ENCODE results near the gene GALR2.
"Not testable (repeated sequence)": the region's sequence is repeated elsewhere in the genome, so short reads cannot be mapped to it uniquely, and the experiment has no call there.

GALR2 gene, protein sequence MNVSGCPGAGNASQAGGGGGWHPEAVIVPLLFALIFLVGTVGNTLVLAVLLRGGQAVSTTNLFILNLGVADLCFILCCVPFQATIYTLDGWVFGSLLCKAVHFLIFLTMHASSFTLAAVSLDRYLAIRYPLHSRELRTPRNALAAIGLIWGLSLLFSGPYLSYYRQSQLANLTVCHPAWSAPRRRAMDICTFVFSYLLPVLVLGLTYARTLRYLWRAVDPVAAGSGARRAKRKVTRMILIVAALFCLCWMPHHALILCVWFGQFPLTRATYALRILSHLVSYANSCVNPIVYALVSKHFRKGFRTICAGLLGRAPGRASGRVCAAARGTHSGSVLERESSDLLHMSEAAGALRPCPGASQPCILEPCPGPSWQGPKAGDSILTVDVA

DNA sequence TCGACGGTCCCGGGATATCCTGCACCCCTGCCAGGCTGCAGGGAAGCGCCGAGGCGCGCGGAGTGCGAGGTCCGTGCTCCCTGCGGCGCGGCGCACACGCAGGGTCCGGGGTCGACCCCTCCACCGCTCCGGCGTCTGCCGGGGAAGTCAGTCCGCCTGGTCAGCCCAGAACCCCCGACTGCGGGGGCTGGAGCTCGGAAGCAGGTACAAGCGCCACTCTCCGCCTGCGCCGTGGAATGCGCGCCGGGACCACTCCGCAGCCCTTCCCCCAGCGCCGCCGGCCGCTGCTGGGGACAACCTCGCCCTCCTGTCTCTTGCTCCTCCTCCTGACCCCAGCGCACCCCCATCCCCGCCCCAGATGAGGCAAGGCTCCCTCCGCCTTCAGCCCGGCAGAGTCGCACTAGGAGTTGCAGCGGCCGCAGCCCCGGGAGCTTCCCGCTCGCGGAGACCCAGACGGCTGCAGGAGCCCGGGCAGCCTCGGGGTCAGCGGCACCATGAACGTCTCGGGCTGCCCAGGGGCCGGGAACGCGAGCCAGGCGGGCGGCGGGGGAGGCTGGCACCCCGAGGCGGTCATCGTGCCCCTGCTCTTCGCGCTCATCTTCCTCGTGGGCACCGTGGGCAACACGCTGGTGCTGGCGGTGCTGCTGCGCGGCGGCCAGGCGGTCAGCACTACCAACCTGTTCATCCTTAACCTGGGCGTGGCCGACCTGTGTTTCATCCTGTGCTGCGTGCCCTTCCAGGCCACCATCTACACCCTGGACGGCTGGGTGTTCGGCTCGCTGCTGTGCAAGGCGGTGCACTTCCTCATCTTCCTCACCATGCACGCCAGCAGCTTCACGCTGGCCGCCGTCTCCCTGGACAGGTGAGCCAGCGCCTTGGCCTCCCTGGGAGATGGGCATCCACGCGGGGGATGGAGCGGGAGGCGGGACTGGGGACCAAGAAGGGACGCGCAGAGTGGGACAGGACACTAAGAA, at the start of gene GALR2:
TSS of gene GALR2 (plus strand) at position 392 of the 974 bp plus-strand sequence. CDS start at position 495, 103 bp downstream.
- DNase-seq (ENCODE audit: low read depth): no peak

DNA sequence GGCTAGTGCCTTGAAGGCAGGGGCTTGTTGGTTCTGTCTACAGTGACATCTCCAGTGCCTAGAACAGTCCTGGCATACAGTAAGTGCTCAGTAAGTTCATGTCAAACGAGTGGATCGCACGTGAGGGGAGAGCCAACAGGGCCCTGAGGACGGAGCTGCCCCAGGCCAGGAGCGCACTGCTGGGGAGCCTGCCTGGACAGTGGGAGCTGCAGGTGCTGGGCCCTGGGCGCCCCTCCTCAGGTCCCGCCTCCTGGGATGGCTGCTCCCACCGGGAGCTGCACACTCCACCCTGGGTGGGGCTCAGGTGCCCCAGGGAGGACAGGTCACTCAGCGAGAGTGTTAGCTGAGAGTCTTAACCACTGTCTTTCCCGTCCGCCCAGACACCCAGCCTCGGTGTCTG, 49.3 kb upstream of the GALR2 start:
- no peak for DNase-seq (ENCODE audit: low read depth)

DNA sequence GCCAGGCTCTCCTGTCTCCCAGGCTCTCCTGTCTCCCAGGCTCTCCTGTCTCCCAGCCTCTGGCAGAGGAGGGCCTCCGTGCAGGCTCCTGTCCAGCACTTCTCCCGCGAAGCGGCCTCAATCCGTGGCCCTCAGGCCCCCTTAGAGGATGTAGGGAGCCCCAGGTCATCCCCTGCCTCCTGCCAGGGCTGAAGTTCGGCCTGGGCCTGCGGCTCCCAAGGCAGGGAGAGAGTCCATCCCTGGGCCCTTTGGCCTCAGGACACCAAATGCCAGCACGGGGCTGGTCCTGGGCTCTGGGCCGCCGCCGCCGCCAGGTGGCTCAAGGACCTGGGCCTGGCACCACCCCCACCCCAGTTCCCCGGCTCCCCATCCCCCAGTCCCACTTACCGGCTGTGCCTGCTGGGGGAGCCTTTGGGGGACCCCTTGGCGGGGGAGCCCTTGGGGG, 47.8 kb upstream of the GALR2 start:
- DNase-seq (ENCODE audit: low read depth): no peak

DNA sequence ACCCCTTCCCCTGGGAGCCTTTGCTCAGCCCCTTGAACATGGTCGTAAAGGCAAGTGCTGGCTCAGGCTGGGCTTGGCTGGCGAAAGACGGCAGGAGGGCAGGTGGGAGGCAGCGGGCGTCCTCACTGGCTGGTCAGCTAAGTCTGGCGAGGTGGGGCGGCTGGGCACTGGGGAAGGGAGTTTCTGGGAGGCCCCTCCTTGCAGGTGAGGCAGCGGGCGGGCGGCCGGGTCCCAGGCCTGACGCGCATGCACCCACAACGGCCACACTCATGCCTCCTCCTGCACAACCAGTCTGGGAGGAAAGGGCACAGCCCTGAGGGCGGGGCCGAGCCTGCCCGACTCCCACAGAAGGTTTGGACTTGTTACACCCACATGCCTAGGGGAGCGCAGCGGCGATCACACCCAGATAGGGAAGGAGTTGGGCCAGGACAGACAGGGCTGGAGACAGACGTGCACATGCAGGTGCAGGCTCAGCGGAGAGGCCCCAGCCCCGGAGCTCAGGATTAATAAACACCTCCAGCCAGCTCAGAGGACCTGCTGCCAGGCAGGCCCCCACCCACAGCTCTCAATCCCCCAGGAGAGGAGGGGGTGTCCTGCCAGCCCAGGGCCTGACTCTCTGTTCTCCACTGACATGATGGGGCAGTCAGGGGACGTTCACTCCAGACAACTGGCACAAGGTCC, 47.3 kb upstream of the GALR2 start, which contains the start of gene EVPL:
TSS of gene EVPL (minus strand) at position 148 of the 681 bp plus-strand sequence. CDS start at position 40, 108 bp downstream.
- no peak for DNase-seq (ENCODE audit: low read depth)

DNA sequence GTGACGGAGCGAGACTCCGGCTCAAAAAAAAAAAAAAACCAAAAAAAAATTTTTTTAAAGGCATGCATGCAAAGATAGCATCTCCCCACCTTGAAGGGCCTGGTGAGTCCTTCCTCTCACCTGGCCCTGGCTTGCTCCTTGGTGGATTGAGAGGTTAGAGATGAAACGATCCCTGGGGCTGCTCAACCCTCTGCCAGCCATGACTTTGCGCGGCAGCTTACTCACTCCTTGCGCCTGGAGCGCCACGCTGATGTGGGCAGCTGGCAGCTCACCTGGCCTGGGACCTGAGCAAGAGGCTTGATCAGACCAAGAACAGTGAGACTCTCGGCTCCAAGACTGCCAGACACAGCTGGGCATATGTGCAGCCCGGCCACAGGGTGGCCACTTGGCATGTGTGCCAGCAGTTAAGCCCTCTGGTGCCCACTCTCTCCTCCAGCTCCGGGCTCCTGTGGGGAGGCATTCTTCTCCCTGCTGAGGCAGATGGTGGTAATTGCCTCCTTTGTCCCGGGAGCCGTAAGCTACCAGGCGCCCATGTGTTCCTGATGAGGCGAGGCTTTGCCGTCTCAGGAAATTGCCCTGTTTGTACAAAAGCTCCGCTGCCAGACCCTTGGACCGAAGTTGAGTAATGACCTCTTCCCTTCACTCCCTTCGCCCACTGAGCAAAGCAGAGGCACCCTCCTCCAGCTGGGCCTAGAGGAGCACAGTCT, 42.4 kb upstream of the GALR2 start:
- no peak for DNase-seq (ENCODE audit: low read depth)

DNA sequence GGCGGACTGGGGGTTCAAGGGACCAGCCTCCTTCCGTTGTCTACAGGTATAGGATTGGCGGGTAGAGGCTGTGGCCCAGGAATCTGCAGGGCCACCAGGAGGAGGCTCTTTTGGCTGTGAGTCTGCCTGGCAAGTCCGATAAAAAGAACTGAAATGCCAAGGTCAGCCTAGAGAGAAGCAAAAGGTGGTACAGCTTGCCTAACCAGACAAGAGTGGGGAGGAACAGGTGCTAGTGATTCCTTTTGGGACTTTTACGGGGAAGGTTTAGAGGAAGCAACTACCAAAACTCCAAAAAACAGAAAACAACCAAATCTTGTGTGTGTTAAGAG, 41.8 kb upstream of the GALR2 start:
- no peak for DNase-seq (ENCODE audit: low read depth)

DNA sequence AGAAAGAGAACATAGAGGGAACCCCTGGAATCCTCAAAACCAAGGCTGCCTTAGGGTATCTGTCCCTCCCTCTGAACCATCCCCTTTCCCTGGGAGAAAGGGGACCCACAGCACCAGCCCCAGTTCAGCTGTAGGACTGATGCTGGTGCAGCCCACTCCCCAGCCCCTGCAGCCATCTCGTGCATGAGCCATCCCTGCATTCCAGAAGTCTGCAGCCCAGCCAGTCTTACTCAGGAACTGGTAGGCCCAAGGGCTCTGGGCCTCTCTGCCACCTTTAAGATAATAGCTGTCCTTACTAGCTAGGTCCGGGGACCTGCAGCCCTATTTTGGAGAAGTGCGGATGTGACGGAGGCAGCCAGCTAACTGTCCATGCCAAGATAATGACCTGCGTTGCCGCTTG, 41.4 kb upstream of the GALR2 start:
- no peak for DNase-seq (ENCODE audit: low read depth)

DNA sequence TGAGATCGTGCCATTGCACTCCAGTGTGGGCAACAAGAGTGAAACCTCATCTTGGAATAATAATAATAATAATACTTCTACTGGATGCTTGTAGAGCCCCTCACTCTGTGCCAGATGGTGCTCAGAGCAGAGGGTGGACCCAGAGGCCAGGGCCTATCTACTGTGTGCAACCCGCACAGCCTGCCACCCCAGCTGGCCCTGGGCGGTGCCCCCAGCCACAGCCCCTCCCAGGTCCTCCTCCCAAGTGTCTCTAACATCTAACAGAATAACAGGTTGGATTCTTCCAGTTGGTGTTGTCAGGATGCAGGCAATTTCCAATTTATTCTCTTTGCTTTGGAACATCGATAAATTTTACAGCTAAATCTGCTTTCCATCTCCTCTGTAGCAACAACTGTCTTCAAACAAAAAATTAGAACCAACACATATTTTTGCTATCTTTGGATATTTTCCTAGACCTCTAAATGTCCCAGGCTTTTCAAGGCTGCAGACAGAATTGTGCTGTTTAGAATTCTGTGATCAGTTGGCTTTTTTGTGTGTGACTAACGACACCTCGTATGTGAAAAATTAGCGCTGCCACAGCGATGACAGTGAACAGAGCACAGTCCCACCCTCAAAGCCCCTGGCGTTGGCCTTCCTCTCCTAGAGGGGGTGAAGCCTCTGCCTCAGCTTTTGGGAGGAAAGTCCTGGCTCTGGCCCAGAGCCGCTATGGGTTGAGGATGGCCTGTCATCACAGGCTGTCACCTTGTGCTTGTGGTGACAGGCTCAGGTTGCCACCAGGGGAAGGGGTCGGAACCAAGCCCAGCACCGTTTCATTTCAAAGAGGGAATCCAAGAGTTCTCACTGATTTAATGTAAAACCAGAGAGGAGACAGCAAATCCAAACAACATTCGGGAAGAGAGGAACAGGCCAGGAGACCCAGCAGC, 39.9 kb upstream of the GALR2 start:
- DNase-seq (ENCODE audit: low read depth): no peak

DNA sequence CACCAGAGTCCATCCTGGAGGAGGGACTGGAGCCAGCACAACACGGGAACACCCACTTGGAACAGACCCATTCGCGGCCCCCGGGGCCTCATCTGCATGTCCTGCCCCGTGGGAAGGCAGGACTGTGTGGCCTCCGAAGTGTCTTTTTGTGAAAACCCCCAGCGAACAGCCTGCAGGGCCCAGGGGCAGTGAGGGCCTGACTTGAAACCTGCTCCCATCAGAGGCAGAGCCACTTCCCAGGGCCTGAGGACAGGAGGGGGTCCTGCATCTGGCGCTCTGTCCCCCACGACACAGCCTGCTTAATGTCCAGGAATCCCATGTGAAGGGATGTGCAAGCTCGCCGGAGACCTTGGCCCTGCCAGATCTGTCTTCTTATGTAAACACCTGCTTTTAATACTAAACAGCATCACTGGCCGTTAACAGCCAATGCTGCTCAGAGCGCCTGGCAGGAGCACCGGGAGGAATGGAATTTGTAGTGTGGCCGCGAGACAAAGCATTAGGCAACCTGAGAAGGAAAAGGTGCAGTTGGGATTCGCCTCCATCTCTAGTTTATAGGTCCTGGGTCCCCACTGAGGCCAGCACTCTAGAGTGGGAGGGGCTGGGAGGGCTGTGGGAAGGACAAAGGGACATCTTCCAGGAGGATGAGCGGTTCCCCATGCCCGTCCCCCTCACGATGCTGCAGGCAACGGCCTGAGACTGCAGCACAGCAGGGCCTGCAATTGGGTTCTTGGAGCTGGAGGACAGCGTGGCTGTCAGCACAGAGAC, 37.9 kb upstream of the GALR2 start:
- no peak for DNase-seq (ENCODE audit: low read depth)

DNA sequence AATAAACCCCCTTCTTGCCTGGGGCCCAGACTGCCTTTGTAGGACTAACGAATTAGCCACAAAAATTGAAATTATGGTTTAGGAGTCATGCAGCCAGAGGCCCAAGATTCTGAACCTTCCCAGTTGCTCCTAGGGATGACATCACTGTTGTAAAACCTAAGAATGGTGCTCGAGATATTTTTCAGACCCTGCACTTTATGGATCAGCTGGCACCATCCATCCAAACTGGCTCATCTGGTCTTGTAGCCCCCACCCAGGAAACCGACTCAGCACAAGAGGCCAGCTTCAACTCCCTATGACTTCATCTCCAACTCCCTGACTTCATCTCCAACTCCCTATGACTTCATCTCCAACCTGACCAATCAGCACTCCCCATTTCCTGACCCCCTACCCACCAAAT, 36.5 kb upstream of the GALR2 start:
- DNase-seq (ENCODE audit: low read depth): no peak

DNA sequence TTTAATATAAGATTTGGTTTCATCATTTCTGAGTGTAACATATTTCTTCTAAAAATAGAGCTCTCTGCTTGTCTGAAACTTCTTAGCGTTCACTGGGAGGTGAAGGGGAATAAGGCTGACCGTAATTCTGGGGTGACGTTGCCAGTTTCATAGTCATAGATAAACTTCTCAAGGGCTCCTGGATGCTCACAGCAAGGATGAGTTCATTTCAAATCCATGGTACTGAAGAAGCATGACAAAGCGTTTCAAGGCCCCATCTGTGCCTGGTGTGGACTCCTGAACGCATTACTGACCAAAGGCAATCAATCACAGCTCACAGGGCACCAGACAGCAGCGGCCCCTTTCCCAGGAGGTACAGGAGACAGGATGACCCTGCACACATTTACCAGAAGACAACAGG, 35.5 kb upstream of the GALR2 start:
- DNase-seq (ENCODE audit: low read depth): no peak

DNA sequence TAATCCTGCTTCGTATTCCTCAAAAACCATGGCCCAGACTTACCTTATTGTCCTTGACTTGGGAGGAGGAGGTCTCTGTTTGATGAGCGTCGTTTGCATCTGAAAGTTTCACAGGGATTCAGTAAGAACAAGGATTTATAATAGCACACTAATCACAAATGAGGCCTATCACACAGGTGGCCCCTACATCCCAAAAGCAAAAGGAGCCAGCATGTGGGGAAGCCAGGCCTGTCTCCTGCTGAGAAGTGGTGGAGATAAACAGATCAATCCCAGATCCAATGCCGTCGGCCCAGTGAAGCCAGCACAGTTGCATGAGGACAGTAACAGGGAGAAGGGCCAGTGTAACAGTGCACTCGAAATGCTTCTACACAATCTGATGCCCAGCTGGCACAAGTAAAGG, 34.2 kb upstream of the GALR2 start:
- no peak for DNase-seq (ENCODE audit: low read depth)

DNA sequence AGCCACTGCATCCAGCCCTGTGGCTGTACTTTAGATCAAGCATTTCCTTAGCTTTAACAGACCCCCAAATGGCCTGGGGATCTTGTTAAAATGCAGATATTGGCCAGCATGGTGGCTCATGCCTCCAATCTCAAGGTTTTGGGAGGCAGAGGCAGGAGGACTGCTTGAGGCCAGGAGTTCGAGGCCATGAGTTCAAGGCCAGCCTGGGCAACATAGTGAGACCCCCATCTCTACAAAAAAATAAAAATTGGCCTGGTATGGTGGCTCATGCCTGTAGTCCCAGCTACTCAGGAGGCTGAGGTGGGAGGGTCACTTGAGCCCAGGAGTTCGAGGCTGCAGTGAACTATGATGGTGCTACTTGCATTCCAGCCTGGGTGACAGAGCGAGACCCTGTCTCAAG, 31.7 kb upstream of the GALR2 start:
- DNase-seq (ENCODE audit: low read depth): not testable (repeated sequence)

DNA sequence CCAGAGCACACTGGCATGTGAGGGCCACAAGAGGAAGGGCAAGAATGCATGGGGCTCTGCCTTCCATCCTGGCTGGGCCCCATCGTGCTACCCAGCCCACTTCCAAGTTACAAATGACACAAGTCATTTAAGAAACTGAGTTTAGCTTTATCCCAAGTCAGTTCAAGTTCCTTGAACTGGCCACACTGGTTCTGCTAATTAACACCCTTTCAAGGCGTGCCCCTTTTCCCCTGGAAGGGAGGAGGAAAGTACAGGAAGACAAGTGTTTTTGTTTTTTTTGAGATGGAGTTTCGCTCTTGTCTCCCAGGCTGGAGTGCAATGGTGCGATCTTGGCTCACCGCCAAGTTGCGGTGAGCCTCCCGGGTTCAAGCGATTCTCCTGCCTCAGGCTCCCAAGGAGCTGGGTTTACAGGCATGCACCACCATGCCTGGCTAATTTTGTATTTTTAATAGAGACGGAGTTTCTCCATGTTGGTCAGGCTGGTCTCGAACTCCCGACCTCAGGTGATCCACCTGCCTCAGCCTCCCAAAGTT, 30.0 kb upstream of the GALR2 start:
- DNase-seq (ENCODE audit: low read depth): not testable (repeated sequence)

DNA sequence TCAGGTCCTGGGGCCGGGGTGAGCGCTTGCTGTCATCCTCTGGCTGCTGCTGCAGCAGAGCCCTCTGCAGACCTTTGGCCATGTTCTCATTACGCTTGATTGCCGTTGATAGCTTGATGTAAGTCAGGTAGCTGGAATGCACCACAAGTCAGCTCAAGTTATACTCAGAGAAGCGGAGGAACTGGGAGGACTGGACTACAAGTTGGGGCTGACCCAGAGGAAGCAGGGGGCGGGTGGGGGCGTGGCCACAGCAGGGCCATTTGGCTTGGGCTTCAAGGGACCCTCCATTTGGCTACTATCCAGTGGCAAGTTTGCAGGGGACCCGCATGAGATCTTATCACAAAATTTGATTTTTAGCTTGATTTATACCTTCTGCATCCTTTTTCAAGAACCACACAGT, 28.5 kb upstream of the GALR2 start:
- DNase-seq (ENCODE audit: low read depth): no peak

DNA sequence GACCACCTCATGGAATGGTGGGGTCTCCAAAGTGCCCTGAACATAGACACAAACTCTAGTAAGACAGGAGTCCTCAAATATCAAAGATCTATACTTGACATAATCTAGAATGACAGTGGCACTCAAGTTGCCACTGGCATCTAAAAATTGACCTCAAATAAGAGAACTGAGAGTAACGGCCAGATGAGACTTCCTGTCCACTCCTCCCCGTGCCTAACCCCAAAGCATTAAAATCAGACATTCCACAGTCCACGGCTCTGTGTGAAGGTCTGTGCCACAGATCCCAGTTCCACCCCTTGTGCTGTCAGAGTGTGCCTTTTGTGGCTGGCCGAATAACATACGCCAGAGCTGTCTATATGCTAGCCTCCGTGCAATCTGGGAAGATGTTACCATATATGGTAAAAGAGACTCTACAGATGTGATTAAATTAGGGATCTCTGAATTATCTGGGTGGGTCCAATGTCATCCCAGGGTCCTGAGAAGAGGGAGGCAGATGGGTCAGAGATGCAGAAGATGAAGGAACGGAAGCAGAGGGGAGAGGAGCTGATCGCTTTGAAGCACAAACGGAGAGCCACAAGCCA, 26.5 kb upstream of the GALR2 start:
- DNase-seq (ENCODE audit: low read depth): no peak

DNA sequence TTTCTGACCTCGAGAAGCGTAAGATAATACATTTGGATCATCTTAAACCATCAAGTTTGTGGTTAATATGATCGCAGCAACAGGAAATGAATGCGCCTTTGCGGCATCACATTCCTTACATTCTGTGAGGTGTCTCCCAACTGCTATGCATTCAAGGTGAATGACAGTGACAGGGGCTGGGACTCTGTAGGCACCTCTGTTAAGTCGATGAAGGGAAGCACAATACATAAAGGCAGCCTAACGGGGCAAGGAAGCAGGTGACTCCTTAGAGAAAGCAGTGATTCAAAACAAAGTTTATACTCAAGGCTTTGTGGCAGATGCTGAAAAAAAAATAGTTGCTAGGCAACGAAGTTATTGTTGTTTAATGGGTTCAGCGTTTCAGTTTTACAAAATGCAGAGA, 25.9 kb upstream of the GALR2 start:
- DNase-seq (ENCODE audit: low read depth): no peak

DNA sequence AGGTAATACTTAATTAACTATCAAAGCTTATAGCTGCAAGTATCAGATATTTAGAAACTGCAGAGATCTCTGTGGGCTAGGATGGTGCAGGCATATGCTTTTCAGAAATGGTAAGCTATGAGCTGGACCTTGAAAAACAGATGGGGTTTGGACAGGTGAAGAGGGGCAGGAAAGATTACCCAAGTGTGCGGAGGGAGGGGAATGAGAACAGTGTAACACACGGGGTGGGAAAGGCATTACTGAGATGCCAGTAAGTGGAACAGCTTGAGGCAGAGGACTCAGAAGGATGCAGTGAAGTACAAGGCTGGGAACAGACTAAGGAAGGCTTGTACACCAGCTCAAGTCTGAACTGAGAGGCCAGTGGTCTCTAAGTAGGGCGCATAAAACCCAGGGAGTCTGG, 25.3 kb upstream of the GALR2 start:
- DNase-seq (ENCODE audit: low read depth): no peak

DNA sequence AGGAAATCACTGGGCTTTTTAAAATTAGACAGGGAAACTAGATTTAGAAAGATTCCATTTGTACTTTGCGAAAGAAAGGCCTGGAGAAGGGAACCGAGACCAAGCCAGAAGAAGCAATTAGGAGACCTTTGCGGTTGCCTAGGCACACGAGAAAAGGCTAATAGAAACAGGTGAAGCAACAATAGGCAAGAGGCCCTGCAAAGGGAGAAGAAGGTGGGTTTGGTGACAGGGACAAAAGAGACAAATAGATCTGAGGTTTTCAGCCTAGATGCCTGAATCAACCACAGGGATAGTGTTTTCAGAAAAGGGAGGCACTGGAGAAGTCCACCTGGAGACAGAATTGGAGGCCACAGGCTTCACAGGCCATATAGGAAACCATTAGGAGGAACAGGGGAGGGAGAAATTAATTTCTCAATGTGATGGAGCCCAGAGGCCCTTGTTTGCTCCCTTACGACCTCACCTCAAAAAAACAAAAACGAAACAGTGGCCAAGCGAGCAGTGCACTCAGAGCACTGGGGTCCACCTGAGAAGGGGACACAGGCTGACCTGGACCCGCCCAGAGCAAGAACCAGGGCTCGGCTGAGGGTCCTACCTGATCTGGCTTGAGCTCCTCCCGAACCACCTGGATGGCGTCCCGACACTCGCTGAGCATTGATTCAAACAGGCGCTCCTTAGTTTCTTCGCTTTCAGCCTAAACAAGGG, 24.6 kb upstream of the GALR2 start:
- no peak for DNase-seq (ENCODE audit: low read depth)
